GM23248 (cell line): ENCODE results near the gene KRTAP4-16. TPM values are rescaled to one million over a fixed set of nuclear protein-coding genes. Genes with fewer than 3 reads are reported as not detected.
"Not testable (repeated sequence)": the region's sequence is repeated elsewhere in the genome, so short reads cannot be mapped to it uniquely, and the experiment has no call there.

Source experiments
- DNase-seq: peaks from one replicate; pipeline ENCODE4 v3.0.0-alpha.2; 2015
- H2AFZ ChIP-seq: fragments of 200-600 bp; sonication (generic); 2 replicates; pipeline ENCODE4 v1.6.1; 2016; ENCODE audit warnings: antibody characterized with exemption
- H3F3A ChIP-seq: fragments of 200-600 bp; sonication (generic); 2 replicates; pipeline ENCODE4 v1.6.1; 2016; ENCODE audit warnings: mild to moderate bottlenecking, antibody characterized with exemption, mixed run types; ENCODE audit not compliant: insufficient read depth
- H3K27ac ChIP-seq: fragments of 200-600 bp; sonication (generic); 2 replicates; pipeline ENCODE4 v1.5.1; 2016; ENCODE audit warnings: mild to moderate bottlenecking
- H3K27me3 ChIP-seq: fragments of 200-600 bp; sonication (generic); replicated peaks from 2 replicates; pipeline ENCODE4 v1.6.1; 2016; ENCODE audit warnings: mild to moderate bottlenecking; ENCODE audit not compliant: insufficient read depth
- H3K36me3 ChIP-seq: fragments of 200-600 bp; sonication (generic); 2 replicates; pipeline ENCODE4 v1.6.1; 2016; ENCODE audit warnings: low read depth, mild to moderate bottlenecking
- H3K4me1 ChIP-seq: fragments of 200-600 bp; sonication (generic); 2 replicates; pipeline ENCODE4 v1.6.1; 2016; ENCODE audit warnings: mild to moderate bottlenecking; ENCODE audit not compliant: insufficient read depth
- H3K4me2 ChIP-seq: fragments of 200-600 bp; sonication (generic); one replicate; pipeline ENCODE4 v1.6.1; 2016; ENCODE audit warnings: mild to moderate bottlenecking; ENCODE audit not compliant: unreplicated experiment
- H3K4me3 ChIP-seq: fragments of 200-600 bp; sonication (generic); 2 replicates; pipeline ENCODE4 v1.5.1; 2016; ENCODE audit warnings: mild to moderate bottlenecking
- H3K79me2 ChIP-seq: fragments of 200-600 bp; sonication (generic); 2 replicates; pipeline ENCODE4 v1.6.1; 2016; ENCODE audit warnings: mild to moderate bottlenecking; ENCODE audit not compliant: insufficient read depth
- H3K9ac ChIP-seq: fragments of 200-600 bp; sonication (generic); 2 replicates; pipeline ENCODE4 v1.6.1; 2016; ENCODE audit warnings: mild to moderate bottlenecking
- H3K9me2 ChIP-seq: fragments of 200-600 bp; sonication (generic); 2 replicates; pipeline ENCODE4 v1.6.1; 2016; ENCODE audit warnings: mixed run types, mild to moderate bottlenecking, moderate library complexity; ENCODE audit not compliant: insufficient read depth
- H3K9me3 ChIP-seq: fragments of 200-600 bp; sonication (generic); one replicate; pipeline ENCODE4 v1.6.1; 2017; ENCODE audit warnings: low read depth
- H4K20me1 ChIP-seq: fragments of 200-600 bp; sonication (generic); 2 replicates; pipeline ENCODE4 v1.6.0; 2016; ENCODE audit not compliant: insufficient read depth
- EZH2 ChIP-seq: fragments of 200-600 bp; sonication (generic); IDR thresholded peaks from 2 replicates; pipeline ENCODE4 v1.6.1; 2018; ENCODE audit warnings: antibody characterized with exemption, mild to moderate bottlenecking; ENCODE audit not compliant: insufficient read depth, poor library complexity, severe bottlenecking
- EZH2phosphoT487 ChIP-seq: fragments of 200-600 bp; sonication (generic); IDR thresholded peaks from 2 replicates; pipeline ENCODE4 v1.6.1; 2018; ENCODE audit warnings: antibody characterized with exemption, moderate library complexity, mild to moderate bottlenecking, low read depth; ENCODE audit not compliant: insufficient read depth
- WGBS, 2 experiments: methylation state at CpG; one replicate each; pipeline ENCODE4 v1.1.6; 2015 to 2017; ENCODE audit warnings: low lambda C conversion rate in 2 of 2, low coverage in 1 of 2; ENCODE audit errors: missing lambda C conversion rate in 2 of 2; 5-methylcytosine and 5-hydroxymethylcytosine counted together
- in situ Hi-C: fragments of 300-500 bp; cut with MboI; formaldehyde crosslinking; loops from 2 replicates; pipeline ENCODE4 v1.15.0; 2020
- polyA plus RNA-seq: library from polyadenylated mRNA; unstranded; fragments of >200 nt; fragmentation: Nextera tagmentation; extraction: Ambion mirVana; gene quantifications from 2 replicates; pipeline ENCODE4 v1.2.1, GENCODE V29; 2016
- total RNA-seq: library from RNA; depleted of rRNA; stranded (reverse); fragments of >200 nt; shearing (Covaris generic); gene quantifications from 2 replicates; pipeline ENCODE4 v1.2.3, GENCODE V29; 2014

Gene KRTAP4-16
- total and polyA plus RNA-seq, 2 experiments from 2014 or later: not detected

- no peak overlapping the region for H3K4me2 ChIP-seq
- TF ChIP-seq EZH2phosphoT487 (no peak), EZH2 (no peak)
- H3K4me3 ChIP-seq: no peak overlapping the region
- no peaks in the 10 kb centered on the region for H3K79me2 ChIP-seq
- H3K9ac ChIP-seq: no peak overlapping the region
- in situ Hi-C loops: no loop called here
- H3F3A ChIP-seq: peaks cover 7% of the 10 kb centered on the region
- no peak overlapping the region for H2AFZ ChIP-seq
- H3K27ac ChIP-seq: no peak overlapping the region
- no peaks in the 10 kb centered on the region for H3K9me3 ChIP-seq
- H3K9me2 ChIP-seq: no peaks in the 10 kb centered on the region
- no peaks in the 10 kb centered on the region for H4K20me1 ChIP-seq
- peaks cover 13% of the 10 kb centered on the region for H3K4me1 ChIP-seq
- no peaks in the 10 kb centered on the region for H3K36me3 ChIP-seq
- DNase-seq: no peak
- 66 to 78% methylated on average over 2 of the region's 2 CpGs for WGBS, 2 experiments
- H3K27me3 ChIP-seq: no peaks in the 10 kb centered on the region
Measured at GRCh38 chr17:41121742-41122141, 19.7 kb upstream of the KRTAP4-16 start.

- 65 to 66% methylated on average over 11 of the region's 11 CpGs for WGBS, 2 experiments
- H3K9me2 ChIP-seq, H3K9me3 ChIP-seq, H3K79me2 ChIP-seq, DNase-seq, H3K4me3 ChIP-seq, in situ Hi-C loops, H4K20me1 ChIP-seq, H3K4me2 ChIP-seq, H2AFZ ChIP-seq, H3K27ac ChIP-seq, H3K9ac ChIP-seq, H3K27me3 ChIP-seq, H3F3A ChIP-seq, H3K36me3 ChIP-seq: not testable (repeated sequence)
- H3K4me1 ChIP-seq: peaks cover 13% of the 10 kb centered on the region
Measured at GRCh38 chr17:41119696-41120690, 18.0 kb upstream of the KRTAP4-16 start.

GRCh38 chr17:41118721-41119120 is 16.7 kb upstream of the KRTAP4-16 start:
- no peaks in the 10 kb centered on the region for H3K79me2 ChIP-seq
- H4K20me1 ChIP-seq: no peaks in the 10 kb centered on the region
- H3K9me3 ChIP-seq: no peaks in the 10 kb centered on the region
- no peak overlapping the region for H3K4me2 ChIP-seq
- no peaks in the 10 kb centered on the region for H3K9me2 ChIP-seq
- H3K4me1 ChIP-seq: peaks cover 6% of the 10 kb centered on the region; the same call in 1 of the 2 replicates
- WGBS, 2 experiments: 77 to 82% methylated on average over 4 of the region's 4 CpGs
- no peak for TF ChIP-seq EZH2
- no peak for TF ChIP-seq EZH2phosphoT487
- H2AFZ ChIP-seq: no peak overlapping the region
- H3K9ac ChIP-seq: no peak overlapping the region
- in situ Hi-C loops: no loop called here
- no peaks in the 10 kb centered on the region for H3K36me3 ChIP-seq
- no peaks in the 10 kb centered on the region for H3K27me3 ChIP-seq
- H3K4me3 ChIP-seq: no peak overlapping the region
- no peak for DNase-seq
- no peaks in the 10 kb centered on the region; the same call in none of the 2 replicates for H3F3A ChIP-seq
- H3K27ac ChIP-seq: no peak overlapping the region

- H3K27ac ChIP-seq, H3K4me2 ChIP-seq, H2AFZ ChIP-seq, H3K9me2 ChIP-seq, H3K9me3 ChIP-seq, H3K27me3 ChIP-seq, H3K4me3 ChIP-seq, H3K9ac ChIP-seq, H4K20me1 ChIP-seq, H3K36me3 ChIP-seq, H3F3A ChIP-seq, in situ Hi-C loops, DNase-seq, H3K4me1 ChIP-seq, H3K79me2 ChIP-seq: not testable (repeated sequence)
- WGBS, 2 experiments: 91% methylated on average over 10 of the region's 10 CpGs
Measured at GRCh38 chr17:41117846-41118386, 15.9 kb upstream of the KRTAP4-16 start, which contains the start of gene KRTAP4-11. KRTAP4-11 (minus strand) TSS chr17:41118373; CDS start chr17:41118315, 58 bp downstream.
